Liver (tissue), 9 donors: ENCODE data around the gene ARHGEF12. TPM values are rescaled to one million over a fixed set of nuclear protein-coding genes. Genes with fewer than 3 reads are reported as not detected.

Experiments used
- DNase-seq: peaks from one replicate; pipeline ENCODE4 v3.0.0-alpha.2; 2017; ENCODE audit warnings: low spot score
- H3K27ac ChIP-seq, 2 donors: one replicate each; pipeline ENCODE4 v1.7.0; 2013; ENCODE audit warnings: inconsistent platforms in 2 of 2, low read length in 2 of 2, control low read depth in 1 of 2, low read depth in 1 of 2, mild to moderate bottlenecking in 1 of 2
- H3K27me3 ChIP-seq, 4 donors: one replicate each; pipeline versions ENCODE4 v1.6.1 to v1.7.0; 2013; ENCODE audit warnings: low read length in 3 of 4, inconsistent platforms in 1 of 4, mild to moderate bottlenecking in 1 of 4, moderate library complexity in 1 of 4; ENCODE audit not compliant: control insufficient read depth in 4 of 4, insufficient read depth in 4 of 4
- H3K36me3 ChIP-seq, 4 donors: one replicate each; pipeline versions ENCODE4 v1.6.1 to v1.7.0; 2013; ENCODE audit warnings: low read length in 3 of 4, mild to moderate bottlenecking in 3 of 4, low read depth in 1 of 4, moderate library complexity in 1 of 4; ENCODE audit not compliant: control insufficient read depth in 4 of 4, insufficient read depth in 3 of 4
- H3K4me1 ChIP-seq, 4 donors: one replicate each; pipeline versions ENCODE4 v1.6.1 to v1.7.0; 2013; ENCODE audit warnings: low read length in 3 of 4, mild to moderate bottlenecking in 3 of 4, moderate library complexity in 1 of 4; ENCODE audit not compliant: control insufficient read depth in 4 of 4, insufficient read depth in 4 of 4
- H3K4me3 ChIP-seq, 3 donors: one replicate each; pipeline versions ENCODE4 v1.6.1 to v1.7.0; 2013; ENCODE audit warnings: low read length in 3 of 3, control low read depth in 1 of 3, low read depth in 1 of 3, mild to moderate bottlenecking in 1 of 3
- H3K9ac ChIP-seq, 2 donors: one replicate each; pipeline ENCODE4 v1.7.0; 2013; ENCODE audit warnings: low read length in 2 of 2, mild to moderate bottlenecking in 2 of 2, moderate library complexity in 2 of 2, control low read depth in 1 of 2, low read depth in 1 of 2
- H3K9me3 ChIP-seq, 4 donors: one replicate each; pipeline versions ENCODE4 v1.6.1 to v1.7.0; 2013; ENCODE audit warnings: low read length in 3 of 4; ENCODE audit not compliant: control insufficient read depth in 4 of 4
- ATF3 ChIP-seq: IDR thresholded peaks from 2 replicates; pipeline ENCODE4 v1.6.1; 2016; ENCODE audit warnings: antibody characterized with exemption
- CTCF ChIP-seq: fragments of 150-350 bp; IDR thresholded peaks from 2 replicates; pipeline ENCODE4 v1.5.1; 2017; ENCODE audit warnings: improper control_type of control experiment, low read depth, low read length; ENCODE audit not compliant: missing input control
- EGR1 ChIP-seq, 2 donors: IDR thresholded peaks; 2 replicates each; pipeline ENCODE4 v1.6.1; 2016 to 2018; ENCODE audit warnings: antibody characterized with exemption in 2 of 2, low read depth in 2 of 2
- FOXA1 ChIP-seq: IDR thresholded peaks from 2 replicates; pipeline ENCODE4 v1.6.1; 2016; ENCODE audit warnings: antibody characterized with exemption
- FOXA2 ChIP-seq: IDR thresholded peaks from 2 replicates; pipeline ENCODE4 v1.6.1; 2016; ENCODE audit warnings: antibody characterized with exemption
- JUND ChIP-seq, 2 donors: IDR thresholded peaks; 2 replicates each; pipeline ENCODE4 v1.6.1; 2016; ENCODE audit warnings: antibody characterized with exemption in 2 of 2
- MAX ChIP-seq: IDR thresholded peaks from 2 replicates; pipeline ENCODE4 v1.6.1; 2016; ENCODE audit warnings: antibody characterized with exemption
- NR2F2 ChIP-seq: IDR thresholded peaks from 2 replicates; pipeline ENCODE4 v1.6.1; 2016; ENCODE audit warnings: antibody characterized with exemption
- RAD21 ChIP-seq, 2 donors: IDR thresholded peaks; 2 replicates each; pipeline ENCODE4 v1.6.1; 2016; ENCODE audit warnings: antibody characterized with exemption in 2 of 2, mild to moderate bottlenecking in 2 of 2
- REST ChIP-seq: IDR thresholded peaks from 2 replicates; pipeline ENCODE4 v1.6.1; 2016; ENCODE audit warnings: antibody characterized with exemption, mild to moderate bottlenecking
- RXRA ChIP-seq, 2 donors: IDR thresholded peaks; 2 replicates each; pipeline ENCODE4 v1.6.1; 2017 to 2018; ENCODE audit warnings: antibody characterized with exemption in 2 of 2, mild to moderate bottlenecking in 1 of 2
- SP1 ChIP-seq: IDR thresholded peaks from 2 replicates; pipeline ENCODE4 v1.6.1; 2018; ENCODE audit warnings: antibody characterized with exemption, mild to moderate bottlenecking
- TAF1 ChIP-seq: conservative IDR thresholded peaks from 2 replicates; pipeline ENCODE4 v1.6.1; 2016; ENCODE audit warnings: antibody characterized with exemption, mild to moderate bottlenecking
- YY1 ChIP-seq: IDR thresholded peaks from 2 replicates; pipeline ENCODE4 v1.6.1; 2016; ENCODE audit warnings: antibody characterized with exemption, mild to moderate bottlenecking
- ZBTB33 ChIP-seq: IDR thresholded peaks from 2 replicates; pipeline ENCODE4 v1.6.1; 2016; ENCODE audit warnings: antibody characterized with exemption
- WGBS: extraction: QIAGEN DNeasy Blood & Tissue Kit; methylation state at CpG from one replicate; pipeline ENCODE4 v1.1.7; 2013; 5-methylcytosine and 5-hydroxymethylcytosine counted together
- polyA plus RNA-seq, 2 donors: library from polyadenylated mRNA; stranded (reverse) in 1 of 2; unstranded in 1 of 2; fragments of 200-250 nt in 1 of 2; fragments of >200 nt in 1 of 2; fragmentation: Nextera tagmentation in 1 of 2; extraction: Ambion mirVana in 1 of 2; gene quantifications; one replicate each; pipeline versions ENCODE4 v1.2.1 to v1.2.3, GENCODE V29; 2013 to 2015
- total RNA-seq, 2 donors: library from RNA; depleted of rRNA; stranded (reverse); fragments of >200 nt; gene quantifications; one replicate each; pipeline ENCODE4 v1.2.3, GENCODE V29; 2014
- donor health status: healthy.
- donor health status: healthy.
- donor health status: healthy.
- donor health status: healthy.
- donor health status: healthy.

Gene ARHGEF12
- total and polyA plus RNA-seq, 4 donors = 28.0 to 169 (median 53.9) TPM

GRCh38 chr11:120385655-120386054 is 49.4 kb downstream of the ARHGEF12 start:
- H3K27me3 ChIP-seq = no peaks in the 10 kb centered on the region
- H3K9me3 ChIP-seq = no peaks in the 10 kb centered on the region
- H3K4me1 ChIP-seq = peaks cover 6 to 28% (median 8%) of the 10 kb centered on the region in 4 donors
- no peaks in the 10 kb centered on the region for H3K36me3 ChIP-seq
- H3K4me3 ChIP-seq = no peak overlapping the region
- TF ChIP-seq NR2F2 (no peak), YY1 (no peak), CTCF (no peak), RAD21 (IDR thresholded peaks at IDR 0.05) (no peak), FOXA2 (no peak), EGR1 (IDR thresholded peaks at IDR 0.05; ENCODE audit: low read depth in 2 of 2) (no peak), ATF3 (no peak), REST (no peak), MAX (no peak), FOXA1 (no peak), SP1 (no peak), RXRA (IDR thresholded peaks at IDR 0.05) (no peak), ZBTB33 (no peak), TAF1 (no peak)
- no peak overlapping the region for H3K27ac ChIP-seq
- DNase-seq = no peak
- 81% methylated on average over 2 of the region's 2 CpGs for WGBS
- no peak overlapping the region for H3K9ac ChIP-seq

- Histone ChIP-seq H3K4me3 (no peak overlapping the region), H3K27ac (no peak overlapping the region), H3K9ac (no peak overlapping the region), H3K9me3 (no peaks in the 10 kb centered on the region), H3K4me1 (peaks cover 7 to 31% (median 12%) of the 10 kb centered on the region in 4 donors), H3K27me3 (no peaks in the 10 kb centered on the region), H3K36me3 (no peaks in the 10 kb centered on the region)
- DNase-seq = no peak
- 89% methylated on average over 1 of the region's 1 CpG for WGBS
- TF ChIP-seq JUND (IDR thresholded peaks at IDR 0.05) = no peak
- TF ChIP-seq RAD21 (IDR thresholded peaks at IDR 0.05) = no peak
- TF ChIP-seq REST = no peak
- no peak for TF ChIP-seq ATF3
- TF ChIP-seq RXRA (IDR thresholded peaks at IDR 0.05) = no peak
- no peak for TF ChIP-seq EGR1 (IDR thresholded peaks at IDR 0.05; ENCODE audit: low read depth in 2 of 2)
- no peak for TF ChIP-seq FOXA1
Measured at GRCh38 chr11:120386318-120386717, 50.1 kb downstream of the ARHGEF12 start.
